Measurements from ENCODE around the gene GALNT14. TPM values are rescaled to one million over a fixed set of nuclear protein-coding genes. Genes with fewer than 3 reads are reported as not detected.

GALNT14 gene
- total and polyA plus RNA-seq, 9 of the 15 experiments (the other 6 are each of a cell fraction or from before 2014, with no cell fraction given) = 0.11 TPM; not detected in 8

DNA sequence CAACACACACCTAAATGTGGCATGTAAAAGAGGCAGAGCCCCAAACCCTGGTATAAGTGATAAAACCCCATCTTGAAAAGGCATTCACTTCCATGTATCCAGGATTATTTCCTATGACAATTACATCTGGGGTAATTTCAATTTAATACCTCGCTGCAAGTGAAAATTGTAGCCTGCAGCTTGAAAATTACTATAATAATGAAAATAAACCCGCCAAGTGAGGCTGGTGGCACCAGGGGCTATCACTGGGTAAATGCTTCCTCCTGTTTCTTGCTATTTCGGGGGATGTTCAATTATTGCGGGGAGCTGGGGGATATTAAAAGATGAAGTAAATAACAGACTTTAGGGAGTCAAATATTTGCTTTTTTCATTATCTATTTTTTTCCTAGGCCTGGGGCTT, 171.5 kb downstream of the GALNT14 start:
- no peak overlapping the region for H2AFZ ChIP-seq (ENCODE audit: low read depth, low read length)
- 0% methylated on average over 4 of the region's 4 CpGs for WGBS (ENCODE audit: insufficient coverage, low coverage, missing lambda C conversion rate)
- intact Hi-C loops (cut with micrococcal nuclease) = no loop called here
- H4K20me1 ChIP-seq (replicated peaks; ENCODE audit: control insufficient read depth, insufficient read depth, low read length) = peaks cover 6% of the 10 kb centered on the region; the same call in 1 of the 2 replicates
- no TSS peak for BruUV-seq (replicated peaks)
- POLR2A ChIA-PET = no interaction called here
- H3K4me2 ChIP-seq (ENCODE audit: insufficient read depth, low read length) = no peak overlapping the region
- in situ Hi-C loops (cut with MboI) = no loop called here
- no peak for FAIRE-seq
- H3K36me3 ChIP-seq (ENCODE audit: control insufficient read depth, insufficient read depth, low read length) = no peaks in the 10 kb centered on the region
- no peaks in the 10 kb centered on the region for H3K79me2 ChIP-seq (ENCODE audit: control insufficient read depth, insufficient read depth, low read length)
- no peak overlapping the region for H3K27ac ChIP-seq (ENCODE audit: extremely low read depth, low read depth, low read length)
- H3K9me1 ChIP-seq (ENCODE audit: control insufficient read depth, insufficient read depth, low read length) = no peaks in the 10 kb centered on the region
- CTCF ChIA-PET (ENCODE audit: low intra/inter-chr PET ratio) = no interaction called here
- no peak for ATAC-seq
- H3K4me3 ChIP-seq = no peak overlapping the region
- no peaks in the 10 kb centered on the region for H3K9me3 ChIP-seq (replicated peaks; ENCODE audit: control insufficient read depth, insufficient read depth, low read depth, low read length)
- H3K9ac ChIP-seq (ENCODE audit: insufficient read depth in 1 of 2, low read depth in 2 of 2, low read length in 2 of 2) = no peak overlapping the region
- no peaks in the 10 kb centered on the region; a peak in 1 of 5 replicates for H3K4me1 ChIP-seq (replicated peaks in 1 of 2; ENCODE audit: control insufficient read depth in 2 of 2, insufficient read depth in 2 of 2, low read length in 2 of 2)
- no peak for DNase-seq (ENCODE audit: extremely low read depth in 1 of 4, low spot score in 3 of 4)
- H3K27me3 ChIP-seq (ENCODE audit: control insufficient read depth in 2 of 2, insufficient read depth in 2 of 2, low read length in 2 of 2) = peaks cover 9 to 30% of the 10 kb centered on the region in 2 experiments; a peak in 4 of 5 replicates
- TF ChIP-seq ERF (CRISPR knock-in tag; IDR thresholded peaks at IDR 0.05) (no peak), PTRF (tag; IDR thresholded peaks at IDR 0.05) (no peak), REST (IDR thresholded peaks at IDR 0.05; ENCODE audit: borderline replicate concordance) (no peak), REST (CRISPR knock-in tag; IDR thresholded peaks at IDR 0.05; ENCODE audit: low read depth) (no peak), RNF2 (IDR thresholded peaks at IDR 0.05) (no peak), EWSR1 (IDR thresholded peaks at IDR 0.05; ENCODE audit: borderline replicate concordance, low read depth, partially characterized antibody) (no peak), MXI1 (IDR thresholded peaks at IDR 0.05; ENCODE audit: low read depth, low read length) (no peak), THAP7 (CRISPR knock-in tag; IDR thresholded peaks at IDR 0.05) (no peak)
- TF ChIP-seq, protein P1, sequence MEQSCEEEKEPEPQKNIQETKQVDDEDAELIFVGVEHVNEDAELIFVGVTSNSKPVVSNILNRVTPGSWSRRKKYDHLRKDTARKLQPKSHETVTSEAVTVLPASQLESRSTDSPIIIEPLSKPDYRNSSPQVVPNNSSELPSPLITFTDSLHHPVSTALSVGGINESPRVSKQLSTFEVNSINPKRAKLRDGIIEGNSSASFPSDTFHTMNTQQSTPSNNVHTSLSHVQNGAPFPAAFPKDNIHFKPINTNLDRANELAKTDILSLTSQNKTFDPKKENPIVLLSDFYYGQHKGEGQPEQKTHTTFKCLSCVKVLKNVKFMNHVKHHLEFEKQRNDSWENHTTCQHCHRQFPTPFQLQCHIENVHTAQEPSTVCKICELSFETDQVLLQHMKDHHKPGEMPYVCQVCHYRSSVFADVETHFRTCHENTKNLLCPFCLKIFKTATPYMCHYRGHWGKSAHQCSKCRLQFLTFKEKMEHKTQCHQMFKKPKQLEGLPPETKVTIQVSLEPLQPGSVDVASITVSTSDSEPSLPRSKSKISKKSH (CRISPR knock-in tag; IDR thresholded peaks at IDR 0.05) = no peak
- TF ChIP-seq, protein P2, sequence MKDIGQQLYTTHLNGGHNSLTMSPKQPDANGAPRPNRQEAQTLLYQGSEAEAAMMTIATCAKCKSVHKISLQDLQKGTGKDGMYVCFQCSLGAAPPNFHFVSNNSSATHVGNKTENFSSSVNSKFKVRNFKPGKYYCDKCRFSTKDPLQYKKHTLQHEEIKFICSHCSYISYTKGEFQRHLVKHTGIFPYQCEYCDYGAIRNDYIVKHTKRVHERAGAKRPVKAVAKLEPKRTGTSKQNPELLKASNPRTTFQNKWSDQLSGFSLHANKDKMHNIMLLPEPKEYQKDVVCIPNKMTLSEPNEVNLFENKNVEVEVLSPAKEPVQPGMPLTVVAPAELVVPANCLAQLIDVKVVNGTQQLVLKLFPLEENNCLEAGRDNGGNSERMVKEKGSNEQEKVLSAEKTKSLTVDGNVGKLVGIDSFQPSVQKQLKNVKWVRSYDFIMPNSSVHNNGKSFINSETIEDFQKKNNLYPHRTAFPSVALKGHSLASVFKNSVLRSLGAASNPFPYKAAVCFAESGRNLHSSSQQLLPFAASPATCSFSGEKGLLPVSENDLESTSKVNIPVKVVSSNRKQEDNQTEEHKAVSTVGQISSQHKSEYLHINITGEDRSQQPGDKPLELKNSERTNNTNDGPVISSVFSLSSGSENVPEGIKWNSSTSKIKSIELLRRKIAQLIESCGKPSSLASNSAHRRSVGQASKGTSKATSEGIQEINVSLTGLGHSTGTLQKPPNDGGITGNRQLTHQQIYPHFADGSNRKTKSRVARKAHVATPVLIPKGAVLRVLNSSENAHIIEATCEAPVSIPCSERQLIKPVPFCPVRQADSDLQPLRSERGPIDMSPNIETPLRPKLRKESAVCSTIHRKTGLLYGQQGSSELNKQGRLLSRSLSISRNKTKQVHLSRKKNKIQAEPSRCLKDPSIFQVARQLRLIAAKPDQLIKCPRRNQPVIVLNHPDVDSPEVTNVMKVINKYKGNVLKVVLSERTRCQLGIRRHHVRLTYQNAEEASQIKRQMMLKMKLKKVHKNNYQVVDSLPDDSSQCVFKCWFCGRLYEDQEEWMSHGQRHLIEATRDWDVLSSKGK (CRISPR knock-in tag; IDR thresholded peaks at IDR 0.05) = no peak
